Activated T-cell treated with anti-CD3 and anti-CD28 coated beads for 4 hours (primary cell): Measurements from ENCODE around the gene PANX2.

Experiments used
- DNase-seq: peaks from one replicate; pipeline ENCODE4 v3.0.0-alpha.2; 2020

Gene PANX2

DNA sequence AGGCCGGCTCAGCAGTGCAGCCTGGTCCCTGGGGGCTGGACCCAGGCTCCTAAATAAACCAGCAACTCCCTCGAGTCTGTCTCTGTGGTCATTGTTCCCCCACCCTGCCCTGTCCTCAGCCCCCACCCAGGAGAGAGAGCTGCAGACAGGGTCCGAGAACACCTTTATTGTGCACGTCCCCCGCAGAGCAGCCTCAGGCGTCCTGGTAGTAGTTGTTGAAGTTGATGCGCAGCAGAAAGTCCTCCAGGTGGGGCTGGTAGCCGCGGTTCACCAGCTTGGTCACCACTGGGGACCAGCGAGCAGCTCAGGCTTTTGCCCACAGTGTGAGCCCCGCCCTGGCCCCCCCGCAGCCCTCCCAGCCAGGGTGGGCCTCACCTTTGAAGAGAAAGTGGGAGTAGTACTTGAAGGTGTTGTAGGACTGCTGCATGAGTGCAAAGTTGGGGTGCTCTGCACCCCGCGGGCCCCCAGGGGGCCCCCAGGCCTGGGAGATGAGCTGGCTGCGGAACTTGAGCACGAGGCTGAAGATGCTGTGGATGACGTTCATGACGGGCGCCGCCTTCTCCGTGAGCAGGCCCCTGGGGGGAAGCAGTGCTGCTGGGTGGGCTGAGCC, 47.1 kb downstream of the PANX2 start:
- no peak for DNase-seq

DNA sequence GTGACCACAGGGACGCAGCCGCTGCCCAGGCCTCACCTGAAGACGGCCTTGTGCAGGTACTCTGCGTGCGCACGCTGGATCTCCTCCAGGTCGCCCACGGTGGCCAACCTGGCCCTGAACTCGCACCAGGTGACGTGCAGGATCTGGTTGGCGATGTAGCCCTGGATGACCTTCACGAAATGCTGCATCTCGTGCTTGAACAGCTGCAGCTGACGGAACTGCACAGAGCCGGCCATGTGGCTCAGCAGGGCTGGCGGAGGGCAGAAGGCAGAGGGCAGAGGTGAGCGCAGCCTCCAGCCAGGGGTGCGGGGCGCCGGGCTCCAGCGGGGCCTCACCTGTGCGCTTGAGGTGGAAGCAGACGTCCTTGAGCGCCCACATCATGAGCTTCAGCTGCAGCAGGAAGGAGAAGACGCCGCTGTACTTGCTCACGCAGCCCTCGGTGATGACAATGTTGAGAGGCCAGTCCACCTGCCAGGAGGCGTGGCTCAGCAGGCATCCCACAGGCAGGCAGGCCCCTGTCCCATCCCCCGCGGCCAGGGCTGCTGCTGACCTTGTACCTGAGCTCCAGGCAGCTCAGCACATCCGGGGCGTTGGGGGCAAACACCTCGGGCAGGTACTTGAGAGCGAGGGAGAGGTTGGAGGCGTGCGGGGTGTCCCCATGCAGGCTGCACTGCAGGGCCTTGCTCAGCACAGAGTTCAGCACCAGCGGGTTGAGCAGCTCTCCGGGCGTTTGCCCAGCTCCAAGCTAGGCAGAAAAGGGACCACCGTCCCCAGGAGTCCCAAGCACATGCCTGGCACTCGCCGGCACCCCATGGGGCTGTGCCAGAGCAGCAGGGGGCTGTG, 47.8 kb downstream of the PANX2 start:
- no peak for DNase-seq

DNA sequence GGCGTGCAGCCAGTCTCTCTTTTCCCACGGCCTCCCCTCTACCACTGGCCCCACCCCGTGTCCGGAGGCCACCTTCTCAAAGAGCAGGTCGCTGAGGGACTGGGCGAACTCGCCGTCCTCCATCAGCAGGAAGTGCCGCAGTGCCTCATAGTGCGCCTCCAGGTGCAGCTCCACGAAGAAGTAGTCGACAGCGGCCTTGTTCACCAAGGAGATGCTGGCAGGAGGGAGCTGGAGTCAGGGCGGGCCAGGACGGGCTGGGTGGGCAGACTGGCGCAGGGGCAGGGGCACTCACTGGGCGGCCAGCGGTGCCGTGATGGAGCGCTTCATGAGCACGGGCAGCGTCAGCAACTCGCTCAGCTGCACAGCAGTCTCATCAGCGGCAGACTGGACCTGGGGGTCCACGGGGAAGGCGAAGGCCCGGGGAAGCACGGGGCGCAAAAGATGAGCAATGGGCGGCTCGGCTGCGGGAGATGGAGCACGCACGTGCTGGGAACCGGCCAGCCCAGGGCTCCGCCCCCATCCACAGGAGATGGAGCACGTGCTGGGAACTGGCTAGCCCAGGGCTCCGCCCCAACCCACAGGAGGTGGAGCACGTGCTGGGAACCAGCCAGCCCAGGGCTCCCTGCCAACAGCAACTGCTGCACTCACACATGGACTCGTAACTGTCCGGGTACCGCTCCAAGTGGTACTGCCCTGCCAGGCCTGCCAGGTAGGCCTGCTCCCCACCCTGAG, 48.6 kb downstream of the PANX2 start:
- DNase-seq = no peak

DNA sequence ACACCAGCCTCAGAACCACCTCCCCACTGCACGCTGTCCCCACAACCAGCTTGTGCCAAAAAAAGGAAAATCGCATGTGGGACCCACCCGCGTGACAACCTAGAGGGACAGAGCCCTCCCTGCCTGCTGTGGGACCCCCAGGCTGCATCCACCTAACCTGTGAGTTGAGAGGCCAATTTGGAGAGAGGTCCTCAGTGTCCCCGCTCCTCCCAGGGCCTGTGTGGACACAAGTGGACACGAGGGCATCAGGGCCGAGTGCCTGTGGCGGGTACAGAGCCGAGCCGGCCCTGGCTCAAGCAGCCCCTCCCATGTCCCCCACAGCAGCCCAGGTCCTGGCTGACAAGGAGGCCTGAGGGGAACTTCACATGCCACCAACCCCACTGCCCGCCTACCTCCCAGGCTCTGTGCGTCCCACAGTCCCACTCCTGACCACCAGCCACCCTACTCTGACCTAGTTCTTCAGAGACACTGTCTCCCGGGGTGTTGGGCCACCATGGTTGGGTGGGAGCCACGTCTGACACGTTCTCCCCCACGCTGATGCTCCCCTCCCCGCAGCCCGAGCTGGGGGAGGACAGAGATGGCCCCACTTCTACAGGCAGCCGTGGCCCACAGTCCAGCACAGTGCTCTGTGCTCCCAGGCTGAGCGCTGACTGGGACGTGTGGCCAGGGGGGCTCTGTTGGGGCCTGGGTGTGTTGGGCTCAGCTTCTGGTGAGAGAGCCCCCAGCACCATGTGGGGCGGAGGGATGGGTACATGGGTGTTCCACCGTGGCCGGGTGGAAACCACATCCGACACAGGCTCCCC, 49.5 kb downstream of the PANX2 start:
- no peak for DNase-seq

DNA sequence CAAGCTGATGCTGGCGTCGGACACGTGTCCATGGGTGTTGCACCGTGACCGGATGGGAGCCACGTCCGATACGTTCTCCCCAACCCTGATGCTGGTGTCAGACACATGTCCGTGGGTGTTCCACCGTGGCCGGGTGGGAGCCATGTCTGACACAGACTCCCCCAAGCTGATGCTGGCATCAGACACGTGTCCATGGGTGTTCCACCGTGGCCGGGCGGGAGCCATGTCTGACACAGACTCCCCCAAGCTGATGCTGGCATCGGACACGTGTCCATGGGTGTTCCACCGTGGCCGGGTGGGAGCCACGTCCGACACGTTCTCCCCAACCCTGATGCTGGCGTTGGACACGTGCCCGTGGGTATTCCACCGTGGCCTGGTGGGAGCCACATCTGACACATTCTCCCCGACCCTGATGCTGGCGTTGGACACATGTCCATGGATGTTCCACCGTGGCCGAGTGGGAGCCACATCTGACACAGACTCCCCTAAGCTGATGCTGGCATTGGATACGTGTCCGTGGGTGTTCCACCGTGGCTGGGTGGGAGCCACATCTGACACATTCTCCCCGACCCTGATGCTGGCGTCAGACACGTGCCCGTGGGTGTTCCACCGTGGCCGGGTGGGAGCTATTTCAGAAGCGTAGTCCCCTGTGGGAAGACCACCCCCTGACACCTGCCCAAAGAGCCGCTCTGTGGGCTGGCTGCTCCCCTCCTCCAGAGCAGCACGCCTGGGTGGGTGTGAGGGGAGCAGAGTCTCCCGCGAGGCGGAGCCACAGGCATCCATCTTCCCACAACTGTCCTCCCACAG, 50.3 kb downstream of the PANX2 start:
- no peak for DNase-seq

DNA sequence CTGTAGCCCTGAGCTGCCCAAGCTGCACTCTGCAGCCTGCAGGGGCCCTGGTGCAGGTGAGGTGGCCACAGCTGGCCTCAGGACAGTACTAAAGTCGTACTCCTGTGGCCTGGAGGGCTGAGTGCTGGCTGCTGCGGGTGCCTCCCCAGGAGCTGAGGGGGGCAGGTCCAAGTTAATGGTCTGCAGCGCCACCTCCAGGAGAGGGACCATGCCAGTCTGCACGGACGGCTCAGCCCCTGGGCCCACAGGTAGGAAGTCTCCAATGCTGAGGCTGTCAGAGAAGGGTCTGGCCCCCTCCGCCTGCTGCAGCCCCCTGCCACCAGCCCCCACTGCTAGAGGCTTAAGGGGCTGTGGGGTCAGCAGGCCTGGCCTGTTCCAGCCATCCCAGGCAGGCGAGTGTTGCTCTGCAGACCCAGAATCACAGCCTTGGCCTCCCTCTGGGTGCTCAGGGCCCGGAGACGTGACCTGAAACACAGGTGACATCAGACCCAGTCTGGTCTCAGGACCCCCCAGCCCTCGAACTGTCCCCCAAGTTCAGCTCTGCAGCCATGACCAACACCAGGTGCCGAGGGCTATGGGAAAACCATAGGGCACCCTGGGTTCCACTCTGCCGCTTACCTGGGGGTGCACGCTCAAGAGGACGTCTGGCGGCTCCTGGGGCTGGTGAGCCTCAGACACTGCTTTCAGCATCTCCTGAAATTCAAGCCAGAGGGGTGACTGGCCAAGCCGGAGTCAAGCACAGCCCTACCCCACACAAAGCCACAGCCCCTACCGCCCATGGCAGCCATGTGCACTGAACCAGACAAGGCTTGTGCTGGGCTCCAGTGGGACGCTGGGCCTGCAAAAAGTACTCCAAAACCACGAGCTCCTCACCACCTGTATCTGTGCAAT, 51.1 kb downstream of the PANX2 start:
- DNase-seq = no peak

DNA sequence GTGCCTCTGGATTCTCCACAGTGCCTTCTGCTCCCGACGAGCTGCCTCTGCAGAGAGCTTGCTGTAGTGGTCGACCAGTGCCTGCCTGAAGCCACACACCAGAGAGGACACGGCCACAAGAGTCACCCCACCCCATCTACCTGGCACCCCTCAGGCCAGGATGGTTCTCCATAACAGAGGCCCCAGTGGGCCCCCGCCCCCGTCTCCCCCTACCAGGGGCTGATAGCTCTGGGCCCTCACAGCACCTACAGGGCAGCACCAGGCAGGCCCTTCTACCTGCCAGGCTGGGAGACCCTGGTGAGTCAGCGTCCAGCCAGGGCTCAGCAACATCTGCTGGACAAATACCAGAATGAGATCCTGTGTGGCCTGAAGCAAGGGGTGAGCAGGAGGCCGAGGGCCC, 52.0 kb downstream of the PANX2 start:
- no peak for DNase-seq

DNA sequence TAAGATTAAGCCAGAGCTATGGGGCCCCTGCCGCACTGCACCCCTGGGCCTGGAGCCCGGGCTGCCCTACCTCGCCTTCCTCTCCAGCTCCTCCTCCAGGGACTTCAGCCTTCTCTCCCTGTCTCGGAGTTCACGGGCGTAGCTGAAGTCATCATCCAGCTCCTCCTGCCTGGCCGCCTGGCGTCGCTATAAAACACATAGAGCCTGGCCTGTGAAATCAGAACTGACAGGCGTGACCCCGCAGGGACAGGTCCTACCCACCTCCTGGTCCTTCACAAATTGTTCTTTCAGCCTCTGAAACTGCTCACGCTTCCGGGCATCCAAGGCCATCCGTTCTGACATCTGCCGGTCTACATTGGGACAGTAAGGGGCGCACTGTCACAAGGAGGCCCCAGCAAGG, 53.5 kb downstream of the PANX2 start:
- DNase-seq = no peak

DNA sequence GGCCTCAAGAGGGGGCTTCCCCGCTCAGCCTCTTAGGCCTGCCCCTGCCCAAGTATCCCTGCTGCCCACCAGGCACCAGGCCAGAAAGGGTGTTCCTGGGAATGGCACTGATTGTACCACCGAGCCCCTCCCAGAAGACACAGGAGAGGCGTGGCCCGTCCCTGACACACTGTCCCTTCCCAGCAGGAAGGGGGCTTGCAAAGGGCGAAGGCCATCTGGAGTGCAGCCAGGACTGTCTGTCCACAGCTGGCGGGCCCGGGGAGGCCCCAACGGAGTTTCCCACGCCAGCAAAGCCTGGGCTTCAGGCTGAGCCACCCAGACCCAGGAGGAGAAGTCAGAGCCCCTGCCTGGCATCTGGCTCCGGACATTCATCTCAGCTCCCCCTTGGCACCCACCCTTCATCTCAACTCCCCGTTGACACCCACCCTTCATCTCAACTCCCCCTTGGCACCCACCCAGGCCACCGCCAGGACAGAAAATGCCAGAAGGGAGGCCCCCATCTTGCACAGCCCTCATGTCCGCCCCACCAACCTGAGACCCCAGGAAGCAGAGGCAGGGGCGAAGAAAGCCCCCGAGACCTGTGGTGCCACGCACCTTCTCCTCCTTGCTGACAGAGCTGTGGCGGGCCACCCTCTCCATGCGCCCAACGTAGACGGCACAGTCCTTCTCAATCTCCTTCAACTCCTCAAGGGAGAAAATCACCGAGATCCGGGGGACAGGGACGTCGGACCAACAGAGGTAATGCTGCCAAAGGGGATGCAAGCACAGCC, 54.9 kb downstream of the PANX2 start:
- DNase-seq = no peak

DNA sequence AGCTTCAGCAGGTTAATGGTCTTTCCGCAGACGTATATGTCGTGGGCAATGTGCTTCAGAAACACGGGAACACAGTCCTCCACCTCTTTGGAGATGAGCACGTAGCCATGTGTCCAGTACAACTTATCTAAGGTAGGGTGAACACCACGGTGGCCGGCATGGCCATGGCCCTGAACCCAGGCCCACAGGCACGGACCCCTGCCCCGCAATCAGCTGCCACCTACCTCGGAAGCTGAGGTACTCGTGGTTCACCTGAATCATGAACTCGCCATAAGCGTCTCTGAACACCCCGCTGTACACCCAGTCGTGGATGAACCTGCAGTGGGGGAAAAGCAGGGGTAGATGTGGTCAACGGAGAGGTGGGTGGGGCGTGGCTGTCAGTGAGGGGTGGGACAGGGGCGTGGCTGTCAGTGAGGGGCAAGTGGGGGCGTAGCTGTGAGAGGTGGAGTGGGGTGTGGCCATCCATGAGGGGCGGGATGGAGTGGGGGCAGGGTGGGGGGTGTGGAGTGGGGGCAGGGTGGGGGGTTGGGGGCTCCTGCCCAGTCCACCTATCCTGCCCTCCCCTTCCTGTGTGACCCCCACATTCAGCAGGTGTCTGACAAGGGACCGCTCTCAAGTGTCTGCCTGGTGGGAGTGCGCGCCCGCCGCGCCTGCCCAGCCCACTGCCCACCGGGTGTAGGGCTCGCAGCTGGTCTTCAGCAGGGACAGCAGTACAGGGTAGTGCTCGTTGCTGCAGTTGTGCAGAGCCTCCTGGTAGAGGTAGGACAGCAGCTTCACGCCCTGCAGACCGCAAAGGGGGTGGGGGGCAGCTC, 55.7 kb downstream of the PANX2 start:
- DNase-seq = no peak

DNA sequence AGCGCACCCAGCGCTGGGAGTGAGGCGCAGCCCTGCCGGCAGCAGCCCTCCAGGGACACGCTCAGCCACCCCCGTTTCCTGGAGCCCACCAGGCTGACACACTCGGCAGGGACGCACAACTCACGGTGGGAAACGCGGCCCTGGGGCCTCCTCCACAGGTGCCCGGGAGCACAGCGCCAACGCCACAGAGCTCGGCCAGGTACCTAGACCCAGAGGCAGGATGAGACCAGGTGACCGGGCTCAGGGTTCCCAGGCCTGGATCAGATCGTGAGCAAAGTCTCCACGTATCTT, 56.3 kb downstream of the PANX2 start:
- DNase-seq = no peak

DNA sequence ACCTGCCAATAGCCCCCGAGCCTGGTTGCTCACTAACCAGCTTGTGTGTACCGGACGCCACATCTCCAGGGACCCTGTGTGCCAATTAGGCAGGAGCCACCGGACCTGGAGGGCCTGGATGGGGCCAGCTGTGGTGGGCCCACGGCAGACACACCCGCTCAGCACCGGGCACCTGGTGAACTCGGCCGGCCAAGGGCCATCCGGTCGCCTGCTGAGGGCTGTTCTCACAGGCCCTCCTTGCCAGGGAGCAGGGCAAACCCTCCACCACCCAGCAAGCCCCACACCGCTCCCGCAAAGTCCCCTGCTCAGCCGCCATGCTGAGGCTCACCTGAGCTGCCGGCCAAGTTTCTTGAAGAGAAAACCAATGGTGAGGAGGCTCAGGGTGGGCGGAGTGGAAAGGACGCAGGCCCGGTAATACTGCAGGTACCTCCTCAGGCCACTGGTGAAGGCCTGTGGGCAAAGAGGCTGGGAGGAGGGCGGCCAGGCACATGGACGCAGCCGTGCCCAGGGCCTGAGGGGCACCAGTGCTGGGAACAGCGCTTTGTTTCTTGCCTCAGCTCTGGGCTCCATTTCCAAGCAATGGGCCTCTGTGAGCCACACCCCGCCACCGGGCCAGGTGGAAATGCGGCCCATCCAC, 57.2 kb downstream of the PANX2 start:
- DNase-seq = no peak

DNA sequence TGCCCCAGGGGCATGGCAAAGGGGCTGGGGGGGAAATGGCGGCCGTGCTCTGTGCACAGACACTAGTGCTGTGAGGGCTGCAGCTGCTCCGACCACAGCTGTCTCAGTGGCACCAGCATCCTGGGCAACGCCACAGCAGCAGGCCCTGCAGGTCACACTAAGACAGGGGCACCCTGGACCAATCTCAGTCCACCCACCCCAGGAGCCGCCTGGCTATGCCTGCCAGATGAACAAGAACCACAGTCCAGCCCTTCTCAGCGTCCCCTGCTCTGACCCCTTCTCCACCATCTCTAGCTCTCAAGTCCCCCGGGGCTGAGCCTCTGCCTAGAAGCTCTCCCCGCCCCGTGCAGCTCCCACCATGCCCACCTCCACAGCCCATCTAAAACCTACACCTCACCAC, 57.8 kb downstream of the PANX2 start:
- DNase-seq = no peak

DNA sequence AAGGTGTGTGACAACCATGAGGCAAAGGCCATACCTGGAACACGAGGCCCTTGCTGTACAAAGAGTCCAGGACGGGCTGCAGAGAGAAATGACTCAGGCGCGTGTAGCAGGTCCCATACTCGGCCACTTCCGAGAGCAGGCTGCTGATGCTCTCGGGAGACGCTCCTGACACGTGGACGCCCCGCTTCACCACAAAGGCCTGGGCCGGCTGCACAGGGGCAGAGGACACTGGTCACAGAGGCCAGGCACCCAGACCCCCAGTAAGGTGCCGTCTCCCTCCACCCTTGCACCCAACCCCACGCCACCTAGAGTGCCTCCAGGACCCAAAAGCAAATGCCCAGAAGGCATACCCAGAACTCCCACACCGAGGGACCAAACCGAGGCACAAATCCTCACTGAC, 58.8 kb downstream of the PANX2 start:
- DNase-seq = no peak
